ENCODE results near the gene UBE2B.
A peak's percentile ranks its signal among the peaks of the same experiment; 100 is the strongest.
"Not testable (repeated sequence)": the region's sequence is repeated elsewhere in the genome, so short reads cannot be mapped to it uniquely, and the experiment has no call there.

UBE2B gene

DNA sequence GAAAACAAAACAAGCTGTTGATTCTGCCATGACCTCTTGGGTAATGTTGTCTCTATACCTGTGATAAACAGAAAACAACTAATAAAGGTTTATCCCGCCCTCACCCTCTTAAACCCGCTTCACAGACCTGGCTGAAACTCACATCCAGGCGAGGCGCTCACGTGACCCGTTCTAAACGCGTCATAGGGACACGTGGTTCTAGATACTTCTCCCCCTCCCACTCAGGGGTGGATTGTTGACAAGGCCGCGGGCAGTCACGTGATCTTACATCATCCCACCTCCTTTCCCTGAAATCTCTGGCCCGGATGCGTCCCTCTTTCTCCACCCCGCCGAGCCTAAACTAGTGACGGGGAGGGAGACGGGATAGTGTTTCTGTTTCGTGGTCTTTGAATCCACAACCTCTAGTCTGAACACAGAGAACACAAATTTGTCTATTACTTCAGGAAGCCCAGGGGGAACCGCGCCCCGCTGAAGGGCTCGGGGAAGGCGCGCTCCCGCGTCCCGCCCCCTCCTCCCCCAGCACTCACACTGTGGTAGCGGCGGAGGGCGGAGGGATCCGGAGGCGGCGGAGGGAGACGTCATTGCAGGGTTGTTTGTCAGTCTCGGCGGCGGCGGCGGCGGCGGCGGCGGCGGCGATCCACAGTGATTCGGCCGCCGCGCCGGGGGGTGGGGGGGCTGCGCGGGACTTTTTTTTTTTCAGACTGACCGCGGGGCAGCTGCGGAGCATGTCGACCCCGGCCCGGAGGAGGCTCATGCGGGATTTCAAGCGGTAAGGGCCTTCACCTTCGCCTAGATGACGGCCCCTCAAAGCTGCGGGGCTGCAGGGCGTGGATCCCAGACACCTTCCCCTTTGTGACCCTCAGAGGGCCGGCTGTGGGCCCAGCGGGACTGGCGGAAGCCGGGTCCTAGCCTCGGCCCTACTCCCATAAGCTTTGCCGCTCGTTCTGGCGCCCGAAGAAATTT, at the start of gene UBE2B:
Gene UBE2B (plus strand): TSS at position 699 of the 963 bp plus-strand sequence. CDS start 27 bp downstream, at position 726.
- peak; percentile 99 to 100 (median 99) for DNase-seq

DNA sequence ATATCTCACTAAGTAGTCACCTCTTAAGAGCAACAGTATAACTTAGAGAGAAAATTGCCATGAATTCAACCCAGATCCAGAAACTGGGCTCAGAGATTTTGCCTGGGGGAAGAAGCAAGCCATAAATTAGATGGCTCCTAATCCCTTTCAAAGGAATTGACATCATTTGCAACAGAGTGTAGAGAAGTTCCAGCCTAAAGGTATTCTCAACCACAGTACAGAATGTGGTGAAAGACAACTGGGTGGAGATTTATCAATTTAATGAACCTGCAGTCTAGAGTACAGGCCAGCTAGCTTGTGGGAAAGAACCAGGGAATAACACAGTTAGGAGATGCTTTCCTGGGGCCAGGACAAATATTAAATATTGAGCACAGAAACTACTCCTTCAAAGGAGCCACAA, 44.0 kb upstream of the UBE2B start:
- DNase-seq, result no peak

DNA sequence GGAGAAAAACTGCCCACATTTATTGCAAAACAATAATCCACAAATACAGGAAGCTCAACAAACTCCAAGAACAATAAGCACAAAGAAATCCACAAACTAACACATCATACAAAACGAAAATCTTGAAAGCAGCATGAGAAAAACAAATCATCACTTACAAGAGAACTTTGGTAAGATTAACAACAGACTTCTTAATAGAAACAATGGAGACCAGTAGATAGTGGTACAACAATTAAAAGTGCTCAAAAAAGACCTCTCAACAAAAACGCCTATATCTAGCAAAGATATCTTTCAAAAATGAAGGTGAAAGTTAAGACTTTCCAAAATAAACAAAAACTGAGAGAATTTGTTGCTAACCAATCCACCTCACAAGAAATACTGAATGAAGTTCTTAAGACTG, 42.8 kb upstream of the UBE2B start:
- DNase-seq, result no peak

DNA sequence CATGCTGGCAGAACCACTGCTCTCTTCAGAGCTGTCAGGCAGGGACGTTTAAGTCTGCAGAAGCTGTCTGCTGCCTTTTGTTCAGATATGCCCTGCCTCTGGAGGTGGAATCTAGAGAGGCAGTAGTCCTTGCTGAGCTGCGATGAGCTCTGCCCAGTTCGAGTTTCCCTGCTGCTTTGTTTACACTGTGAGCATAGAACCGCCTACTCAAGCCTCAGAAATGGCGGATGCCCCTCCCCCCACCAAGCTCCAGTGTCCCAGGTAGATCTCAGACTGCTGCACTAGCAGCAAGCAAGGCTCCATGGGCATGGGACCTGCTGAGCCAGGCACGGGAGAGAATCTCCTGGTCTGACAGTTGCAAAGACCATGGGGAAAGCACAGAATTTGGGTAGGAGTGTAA, 34.5 kb upstream of the UBE2B start:
- DNase-seq, result not testable (repeated sequence)

DNA sequence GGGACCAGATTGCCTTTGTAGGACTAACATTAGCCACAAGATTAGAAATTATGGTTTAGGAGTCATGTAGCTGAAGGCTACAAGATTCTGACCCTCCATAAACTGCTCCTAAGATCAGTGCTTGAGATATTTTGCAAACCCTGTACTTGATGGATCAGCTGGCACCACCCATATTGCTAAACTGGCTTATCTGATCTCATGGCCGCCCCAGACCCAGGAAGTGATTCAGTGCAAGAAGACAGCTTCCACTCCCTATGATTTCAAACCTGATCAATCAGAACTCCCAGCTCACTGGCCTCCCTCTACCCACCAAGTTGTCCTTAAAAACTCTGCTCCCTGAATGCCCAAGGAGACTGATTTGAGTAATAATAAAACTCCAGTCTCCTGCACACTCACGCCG, 27.9 kb upstream of the UBE2B start:
- DNase-seq, result not testable (repeated sequence)

DNA sequence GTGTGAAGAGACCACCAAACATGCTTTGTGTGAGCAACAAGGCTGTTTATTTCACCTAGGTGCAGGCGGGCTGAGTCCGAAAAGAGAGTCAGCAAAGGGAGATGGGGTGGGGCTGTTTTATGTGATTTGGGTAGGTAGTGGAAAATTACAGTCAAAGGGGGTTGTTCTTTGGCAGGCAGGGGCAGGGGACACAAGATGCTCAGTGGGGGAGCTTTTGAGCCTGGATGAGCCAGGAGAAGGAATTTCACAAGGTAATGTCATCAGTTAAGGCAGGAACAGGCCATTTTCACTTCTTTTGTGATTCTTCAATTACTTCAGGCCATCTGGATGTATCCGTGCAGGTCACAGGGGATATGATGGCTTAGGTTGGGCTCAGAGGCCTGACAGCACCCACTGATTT, 25.9 kb upstream of the UBE2B start:
- not testable (repeated sequence) for DNase-seq

DNA sequence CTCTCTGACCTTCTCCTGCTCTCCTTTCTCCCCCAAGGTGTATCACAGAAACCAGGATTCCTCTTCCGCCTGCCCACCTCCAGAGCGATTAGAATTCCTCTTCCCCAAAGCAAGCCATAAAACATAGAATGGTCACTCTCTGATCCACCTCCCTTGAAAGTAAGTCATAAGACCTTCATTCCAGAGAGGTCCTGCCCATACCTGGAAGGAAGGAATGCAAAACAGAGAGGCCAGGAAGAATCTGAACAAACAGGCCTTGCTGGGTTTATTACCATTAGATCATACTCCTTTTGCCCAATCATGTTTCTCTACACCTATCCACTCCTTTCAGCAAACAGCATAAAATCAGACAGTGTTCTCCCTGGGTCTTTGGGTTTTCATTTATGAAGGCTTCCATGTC, 25.4 kb upstream of the UBE2B start:
- DNase-seq, result no peak

DNA sequence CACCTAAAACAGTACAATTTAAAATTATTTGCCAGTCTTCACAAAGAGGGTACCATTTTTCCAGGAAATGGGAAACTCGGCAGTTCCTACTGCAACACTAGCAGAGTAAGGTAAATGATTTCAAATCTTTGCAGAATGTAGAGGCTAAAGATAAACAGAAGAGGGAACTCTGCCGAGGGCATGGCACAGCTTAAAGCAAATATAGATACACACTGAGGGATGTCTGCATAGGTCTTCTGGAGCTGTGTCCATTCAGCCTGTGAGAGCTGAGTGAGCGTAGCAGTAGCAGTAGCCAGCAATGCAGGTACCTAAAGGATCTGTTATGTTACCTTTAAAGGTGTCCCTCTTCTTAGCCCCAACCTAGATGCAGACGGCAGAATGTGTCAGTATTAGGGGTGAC, 21.9 kb upstream of the UBE2B start:
- DNase-seq, result no peak

DNA sequence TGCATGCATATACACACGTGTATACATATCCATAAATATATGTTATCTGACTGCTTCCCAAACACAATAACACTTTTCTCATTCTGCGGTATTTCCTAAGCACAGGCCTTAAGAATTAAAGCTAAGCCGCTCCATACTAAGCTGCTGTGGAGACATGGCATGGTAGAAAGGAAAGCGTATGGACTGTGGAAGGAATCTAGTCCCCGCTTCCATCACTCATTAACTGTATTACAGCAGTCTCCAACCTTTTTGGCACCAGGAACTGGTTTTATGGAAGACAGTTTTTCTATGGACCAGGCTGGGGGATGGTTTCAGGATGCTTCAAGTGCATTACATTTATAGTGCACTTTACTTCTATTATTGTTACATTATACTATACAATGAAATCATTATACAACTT, 15.7 kb upstream of the UBE2B start:
- no peak for DNase-seq

DNA sequence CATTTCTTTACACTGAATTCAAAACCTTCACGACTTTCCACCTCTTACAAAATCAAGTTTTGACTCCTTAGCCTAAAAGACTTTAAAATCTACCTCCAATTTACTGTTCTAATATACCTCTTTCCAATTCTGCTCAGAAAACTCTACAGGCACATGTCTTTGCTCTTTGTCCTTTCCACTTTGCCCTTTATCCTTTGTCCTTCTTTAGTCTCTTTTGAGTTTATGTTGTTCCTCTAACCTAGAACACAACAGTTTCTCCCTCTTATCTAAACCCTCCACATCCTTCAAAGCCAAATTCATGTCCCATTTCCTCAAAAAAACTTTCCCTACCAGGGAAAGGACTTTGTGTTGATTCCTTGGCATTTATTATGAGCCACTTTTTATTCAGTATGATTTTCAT, 5.8 kb upstream of the UBE2B start:
- DNase-seq, result no peak

DNA sequence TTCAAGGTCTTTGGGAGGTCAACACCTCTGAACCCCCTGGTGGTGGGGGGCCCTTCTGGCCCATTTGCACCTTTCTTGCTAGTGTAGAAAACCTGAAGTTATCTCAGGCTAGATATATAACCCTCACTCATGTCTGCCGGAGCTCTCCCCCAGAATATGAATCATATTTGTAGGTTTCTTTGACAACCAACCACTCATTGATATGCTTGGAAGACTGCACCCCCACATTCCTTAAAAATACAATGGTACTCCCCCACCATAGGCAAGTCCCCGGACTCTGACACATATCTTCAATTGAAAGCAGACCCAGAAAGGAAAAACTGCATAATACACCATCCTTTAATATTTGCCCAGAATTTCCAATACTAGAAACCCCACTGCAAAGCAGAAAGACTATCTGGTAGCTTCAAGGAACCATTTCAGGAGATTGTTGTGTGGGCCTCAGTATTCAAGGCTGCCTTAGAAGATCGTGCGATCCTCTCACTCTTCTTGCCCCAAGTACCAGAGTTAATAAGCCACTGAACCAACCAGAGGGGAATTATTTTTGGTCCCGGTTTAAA, 978 bp upstream of the UBE2B start:
- DNase-seq, result peak; percentile 46 to 59 (median 49)

DNA sequence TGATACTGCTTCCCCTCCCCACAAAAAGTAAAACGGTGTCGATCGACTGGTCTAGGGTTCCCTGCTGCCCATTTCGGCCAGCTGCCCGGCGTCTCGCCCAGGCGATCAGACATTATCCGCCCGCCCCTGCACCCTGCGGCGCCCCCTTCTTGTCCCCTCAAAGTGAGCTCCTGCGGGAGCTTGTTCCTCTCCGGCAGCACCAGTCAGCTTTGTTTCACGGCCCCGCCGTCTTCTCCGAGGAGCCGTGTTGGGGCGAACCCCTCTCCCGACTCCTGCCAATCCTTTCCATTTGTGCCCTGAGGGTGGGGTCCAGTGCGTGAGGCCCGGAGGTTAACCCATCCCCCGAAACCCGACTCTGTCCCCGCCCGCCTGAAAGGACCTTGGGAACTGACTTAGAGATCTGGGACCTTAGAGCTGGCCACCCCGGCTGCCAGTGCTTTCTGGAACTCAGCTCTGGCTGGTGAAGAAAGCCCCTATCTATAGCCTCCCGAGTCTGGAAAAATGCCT, 518 bp downstream of the UBE2B start:
- DNase-seq, result peak; percentile 45 to 67 (median 53)

DNA sequence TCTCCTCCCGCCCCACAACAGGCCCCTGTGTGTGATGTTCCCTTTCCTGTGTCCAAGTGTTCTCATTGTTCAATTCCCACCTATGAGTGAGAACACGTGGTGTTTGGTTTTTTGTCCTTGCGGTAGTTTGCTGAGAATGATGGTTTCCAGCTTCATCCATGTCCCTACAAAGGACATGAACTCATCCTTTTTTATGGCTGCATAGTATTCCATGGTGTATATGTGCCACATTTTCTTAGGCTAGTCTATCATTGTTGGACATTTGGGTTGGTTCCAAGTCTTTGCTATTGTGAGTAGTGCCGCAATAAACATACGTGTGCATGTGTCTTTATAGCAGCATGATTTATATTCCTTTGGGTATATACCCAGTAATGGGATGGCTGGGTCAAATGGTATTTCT, 2.3 kb downstream of the UBE2B start:
- not testable (repeated sequence) for DNase-seq

DNA sequence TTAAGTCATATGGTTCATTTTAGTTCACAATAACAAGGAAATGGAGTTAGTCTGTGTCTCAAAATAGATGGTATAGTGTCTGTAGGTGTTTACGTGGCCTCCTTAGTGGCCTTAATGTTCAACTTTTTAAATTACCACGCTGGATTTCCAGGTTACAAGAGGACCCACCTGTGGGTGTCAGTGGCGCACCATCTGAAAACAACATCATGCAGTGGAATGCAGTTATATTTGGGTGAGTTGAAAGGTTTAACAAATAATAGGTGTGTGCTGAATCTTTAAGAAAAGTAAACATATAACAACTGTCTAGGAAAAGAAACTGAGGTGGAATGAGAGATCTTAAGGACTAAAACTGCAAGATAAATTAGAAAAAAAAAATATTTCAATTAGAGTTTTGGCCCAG, 2.9 kb downstream of the UBE2B start:
- no peak for DNase-seq

DNA sequence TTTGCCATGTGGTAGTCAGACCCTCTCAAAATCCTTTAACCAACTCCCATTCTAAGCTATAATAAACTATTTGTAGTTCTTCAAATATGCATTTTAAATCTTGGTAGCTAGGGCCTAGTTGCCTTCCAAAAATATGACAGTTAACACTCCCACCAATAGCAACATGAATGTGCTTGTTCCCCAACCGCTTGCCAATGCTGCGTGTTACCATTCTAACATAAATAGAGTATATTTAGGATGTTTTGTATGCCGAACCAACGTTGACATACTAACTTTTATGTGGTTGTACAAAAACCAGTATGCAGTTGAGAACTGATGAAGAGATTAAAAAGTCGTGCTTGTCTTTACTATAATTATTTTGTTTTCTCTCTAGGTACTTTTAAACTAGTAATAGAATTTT, 9.0 kb downstream of the UBE2B start:
- no peak for DNase-seq

DNA sequence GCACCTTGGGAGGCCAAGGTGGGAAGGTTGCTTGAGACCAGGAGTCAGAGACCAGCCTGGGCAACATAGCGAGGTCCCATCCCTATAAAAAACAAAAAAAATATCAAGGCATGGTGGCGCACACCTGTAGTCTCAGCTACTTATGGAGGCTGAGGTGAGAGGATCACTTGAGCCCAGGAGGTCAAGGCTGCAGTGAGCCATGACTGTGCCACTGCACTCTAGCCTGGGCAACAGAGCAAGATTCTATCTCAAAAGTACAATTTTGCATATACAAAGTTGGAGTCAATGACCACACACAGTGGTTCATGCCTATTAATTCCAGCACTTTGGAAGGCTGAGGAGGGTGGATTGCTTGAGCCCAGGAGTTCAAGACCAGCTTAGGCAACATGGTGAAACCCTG, 10.8 kb downstream of the UBE2B start:
- DNase-seq, result not testable (repeated sequence)

DNA sequence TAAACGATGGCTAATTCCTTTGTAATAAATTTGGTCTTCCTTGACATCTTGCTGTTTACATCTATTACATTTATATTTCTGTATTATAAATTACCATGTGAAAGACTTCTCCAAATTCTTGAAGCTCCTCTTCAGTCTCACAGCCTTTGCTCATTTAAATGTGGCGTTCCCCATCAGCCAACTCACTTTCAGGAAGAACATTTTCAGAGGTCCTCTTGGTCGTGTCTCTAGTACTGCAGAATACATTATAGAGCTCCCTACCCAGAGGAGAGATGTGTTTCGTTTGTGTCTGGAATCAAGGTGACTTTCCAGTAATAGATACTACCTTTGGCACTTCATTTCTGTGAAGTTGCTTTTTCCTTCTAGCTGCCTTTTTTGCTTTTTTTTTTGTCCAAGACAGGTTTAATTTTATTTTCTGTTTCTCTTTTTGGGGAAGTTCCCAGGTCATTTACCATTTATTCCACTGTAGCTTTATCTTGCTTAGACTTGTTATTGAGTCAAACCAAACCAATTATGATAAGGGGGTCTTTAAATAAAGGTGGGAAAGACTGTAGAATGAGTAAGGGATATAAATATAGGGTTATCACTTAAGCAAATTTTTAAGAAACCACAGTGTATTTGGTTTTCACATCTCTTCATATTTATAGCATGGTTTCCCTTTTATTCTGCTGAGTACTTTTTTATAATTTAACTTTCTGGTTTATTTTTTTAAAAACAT, 12.8 kb downstream of the UBE2B start:
- DNase-seq, result no peak

DNA sequence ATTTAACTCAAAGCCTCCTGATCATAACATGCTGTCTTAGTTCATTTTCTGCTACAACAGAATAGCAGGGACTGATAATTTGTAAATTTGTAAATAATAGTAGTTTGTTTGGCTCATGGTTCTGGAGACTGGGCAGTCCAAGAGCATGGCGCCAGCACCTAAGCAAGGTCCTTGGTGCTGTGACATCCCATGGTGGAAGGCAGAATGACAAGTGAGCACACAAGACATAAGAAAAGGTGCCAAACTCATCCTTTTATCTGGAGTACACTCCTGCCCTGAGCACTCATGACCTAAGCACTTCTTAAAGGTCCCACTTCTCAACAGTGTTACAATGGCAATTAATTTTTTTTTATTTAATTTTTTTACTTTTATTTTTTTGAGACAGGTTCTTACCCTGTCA, 16.1 kb downstream of the UBE2B start:
- no peak for DNase-seq

DNA sequence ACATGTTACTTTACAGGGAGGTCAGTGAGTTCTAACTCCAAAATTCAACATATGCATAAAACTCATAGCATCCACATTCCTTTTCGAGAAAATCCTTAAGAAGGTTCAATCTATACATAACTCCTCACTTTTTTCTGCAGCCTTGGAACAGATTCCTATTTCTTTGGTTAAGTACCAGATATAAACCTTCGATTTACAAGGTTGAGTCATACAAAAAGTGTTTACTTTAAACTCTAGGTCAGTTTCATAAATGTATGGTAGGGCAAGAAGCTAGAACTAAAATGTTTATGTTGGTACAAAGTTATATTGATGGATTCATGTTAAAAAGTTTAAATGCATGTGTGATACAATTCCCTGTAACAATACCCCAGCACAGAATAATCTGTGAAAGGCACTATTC, 20.9 kb downstream of the UBE2B start:
- DNase-seq, result no peak

DNA sequence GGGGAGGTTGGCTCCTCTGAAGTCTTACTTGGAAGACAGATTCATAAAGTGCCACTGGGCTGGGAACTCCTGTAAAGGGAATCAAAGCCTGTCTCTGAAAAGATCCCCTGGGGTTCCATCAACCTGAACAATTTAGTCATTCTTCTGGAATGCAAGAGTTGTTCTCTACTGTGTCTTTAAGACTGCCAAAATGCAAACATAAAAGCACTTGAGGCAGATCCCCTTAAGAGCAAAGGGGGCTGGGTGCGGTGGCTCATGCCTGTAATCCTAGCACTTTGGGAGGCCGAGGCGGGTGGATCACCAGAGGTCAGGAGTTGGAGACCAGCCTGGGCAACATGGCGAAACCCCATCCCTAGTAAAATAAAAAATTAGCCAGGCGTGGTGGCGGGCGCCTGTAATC, 23.6 kb downstream of the UBE2B start:
- no peak for DNase-seq

DNA sequence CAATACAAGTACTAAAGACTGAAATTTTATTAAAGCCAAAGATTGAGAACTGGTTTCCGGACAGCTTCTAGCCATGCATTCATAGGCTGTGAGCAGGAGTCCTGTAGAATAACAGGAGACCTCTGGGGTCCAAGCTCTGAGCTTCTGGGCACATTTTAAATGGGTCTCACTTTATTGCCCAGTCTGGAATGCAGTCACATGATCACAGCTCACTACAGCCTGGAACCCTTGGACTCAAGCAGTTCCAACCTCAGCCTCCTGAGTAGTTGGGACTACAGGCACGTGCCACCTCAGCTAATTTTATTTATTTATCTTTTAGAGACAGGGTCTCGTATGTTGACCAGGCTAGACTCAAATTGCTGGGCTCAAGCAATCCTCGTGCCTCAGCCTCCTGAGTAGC, 24.9 kb downstream of the UBE2B start:
- no peak for DNase-seq

DNA sequence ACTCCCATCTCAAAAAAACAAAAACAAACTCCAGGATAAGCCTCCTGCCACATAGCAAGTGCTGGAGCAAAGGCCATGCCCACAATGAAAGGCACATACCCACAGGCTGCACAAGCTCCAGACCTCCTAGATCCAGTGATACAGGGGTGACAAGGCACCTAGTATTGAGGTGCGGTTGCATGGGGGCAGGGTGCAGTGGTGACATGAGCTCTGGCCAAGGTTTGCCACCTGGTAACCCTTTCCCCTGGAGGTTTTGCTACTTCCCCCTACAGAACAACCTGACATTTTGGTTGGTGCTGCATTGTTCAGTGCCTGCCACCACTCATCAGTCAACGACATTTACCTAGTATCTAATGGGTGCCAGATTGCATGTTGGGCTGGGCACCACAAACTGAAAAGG, 25.8 kb downstream of the UBE2B start:
- DNase-seq, result no peak

DNA sequence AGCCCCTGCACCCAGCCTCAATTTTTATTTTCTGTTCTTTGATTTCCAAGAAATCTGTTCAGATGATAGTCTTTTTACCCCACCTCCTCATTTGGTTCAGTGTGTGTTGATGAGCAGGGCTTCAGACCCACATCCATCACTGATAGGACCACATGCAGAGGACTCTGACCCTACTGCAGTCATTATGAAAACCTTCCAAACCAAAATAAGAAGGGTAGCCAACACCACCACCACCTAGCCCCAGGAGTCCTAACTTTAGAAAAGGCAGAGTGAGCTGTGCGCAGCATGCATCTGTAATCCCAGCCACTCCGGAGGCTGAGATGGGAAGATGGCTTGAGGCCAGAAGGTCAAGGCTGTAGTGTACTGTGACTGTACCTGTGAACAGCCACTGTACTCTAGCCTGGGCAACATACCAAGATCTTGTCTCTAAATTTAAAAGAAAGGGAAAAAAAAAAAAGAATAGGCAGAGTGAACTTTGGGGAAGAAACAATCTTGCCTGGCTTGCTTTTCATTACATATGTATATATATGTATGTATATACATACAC, 27.3 kb downstream of the UBE2B start:
- DNase-seq, result no peak
